Measurements from ENCODE around the gene DBN1. TPM values are rescaled to one million over a fixed set of nuclear protein-coding genes. Genes with fewer than 3 reads are reported as not detected.

The DBN1 gene
- total RNA-seq, 1 experiment from 2014 or later = 127 TPM

DNA sequence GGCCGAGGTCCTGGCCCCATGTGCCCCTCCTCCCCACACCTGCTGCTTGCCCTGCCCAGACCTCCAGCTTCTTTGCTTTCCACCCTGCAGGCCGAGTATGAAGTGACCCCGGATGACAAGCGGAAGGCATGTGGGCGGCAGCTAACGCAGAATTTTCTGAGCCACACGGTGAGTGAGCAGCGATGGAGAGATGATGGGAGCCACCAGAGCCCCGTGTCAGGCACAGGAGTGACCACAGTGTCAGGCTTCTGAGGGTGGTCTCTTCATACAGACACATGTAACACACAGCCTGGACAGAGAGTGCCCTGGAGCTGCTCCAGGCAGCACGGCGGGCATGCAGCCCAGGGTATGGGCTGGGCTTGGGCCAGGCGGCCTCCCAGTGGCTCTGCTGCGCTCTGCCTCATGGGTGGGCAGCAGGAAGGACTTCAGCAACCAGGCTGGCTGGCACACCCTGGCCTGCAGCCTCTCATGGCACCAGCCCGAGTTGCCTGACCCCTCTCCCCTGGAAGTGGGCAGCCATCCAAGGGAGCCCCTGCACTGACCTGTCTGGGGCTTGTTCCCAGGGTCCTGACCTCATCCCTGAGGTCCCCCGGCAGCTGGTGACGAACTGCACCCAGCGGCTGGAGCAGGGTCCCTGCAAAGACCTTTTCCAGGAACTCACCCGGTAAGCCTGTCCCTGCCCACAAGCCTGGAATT, 41.1 kb downstream of the DBN1 start:
- Histone ChIP-seq H3K27ac (ENCODE audit: low read length) (no peak overlapping the region), H3K4me2 (ENCODE audit: low read length) (no peak overlapping the region), H3K4me3 (ENCODE audit: low read length) (no peak overlapping the region), H3K9me3 (ENCODE audit: low read length) (no peaks in the 10 kb centered on the region), H3K9me2 (replicated peaks; ENCODE audit: low read length) (no peaks in the 10 kb centered on the region), H2AFZ (ENCODE audit: low read length) (no peak overlapping the region), H3F3A (ENCODE audit: low read length, unreplicated experiment) (no peaks in the 10 kb centered on the region), H3K27me3 (ENCODE audit: low read length) (no peaks in the 10 kb centered on the region), H4K20me1 (ENCODE audit: low read length) (0 out of 2 replicates have a peak, but pooled peaks cover 5% of the 10 kb centered on the region), H3K4me1 (ENCODE audit: insufficient read depth, low read length) (peaks cover 8% of the 10 kb centered on the region), H3K79me2 (ENCODE audit: low read length) (peaks cover 25% of the 10 kb centered on the region), H3K9ac (ENCODE audit: low read length) (no peak overlapping the region), H3K36me3 (ENCODE audit: low read depth, low read length) (peaks cover 11% of the 10 kb centered on the region; the same call in 1 of the 2 replicates)
- intact Hi-C loops (cut with micrococcal nuclease) = no loop called here
- no peak for ATAC-seq
- CTCF ChIA-PET = no interaction called here
- no peak for TF ChIP-seq EZH2phosphoT487 (IDR thresholded peaks at IDR 0.05; ENCODE audit: borderline replicate concordance, low read length)
- TF ChIP-seq, protein P1, sequence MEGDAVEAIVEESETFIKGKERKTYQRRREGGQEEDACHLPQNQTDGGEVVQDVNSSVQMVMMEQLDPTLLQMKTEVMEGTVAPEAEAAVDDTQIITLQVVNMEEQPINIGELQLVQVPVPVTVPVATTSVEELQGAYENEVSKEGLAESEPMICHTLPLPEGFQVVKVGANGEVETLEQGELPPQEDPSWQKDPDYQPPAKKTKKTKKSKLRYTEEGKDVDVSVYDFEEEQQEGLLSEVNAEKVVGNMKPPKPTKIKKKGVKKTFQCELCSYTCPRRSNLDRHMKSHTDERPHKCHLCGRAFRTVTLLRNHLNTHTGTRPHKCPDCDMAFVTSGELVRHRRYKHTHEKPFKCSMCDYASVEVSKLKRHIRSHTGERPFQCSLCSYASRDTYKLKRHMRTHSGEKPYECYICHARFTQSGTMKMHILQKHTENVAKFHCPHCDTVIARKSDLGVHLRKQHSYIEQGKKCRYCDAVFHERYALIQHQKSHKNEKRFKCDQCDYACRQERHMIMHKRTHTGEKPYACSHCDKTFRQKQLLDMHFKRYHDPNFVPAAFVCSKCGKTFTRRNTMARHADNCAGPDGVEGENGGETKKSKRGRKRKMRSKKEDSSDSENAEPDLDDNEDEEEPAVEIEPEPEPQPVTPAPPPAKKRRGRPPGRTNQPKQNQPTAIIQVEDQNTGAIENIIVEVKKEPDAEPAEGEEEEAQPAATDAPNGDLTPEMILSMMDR (conservative IDR thresholded peaks at IDR 0.05; ENCODE audit: low read depth, low read length) = no peak
- no peak for TF ChIP-seq EZH2 (IDR thresholded peaks at IDR 0.05; ENCODE audit: low read length, unreplicated experiment)
- no TSS peak for BruUV-seq (replicated peaks)
- no peak for DNase-seq
- POLR2A ChIA-PET (ENCODE audit: unreplicated experiment) = interaction anchor here (0.6 kb wide), 1 partner anchor 895 kb away, joined by 3 read pairs; the partner anchor contains the start of gene RNF44

DNA sequence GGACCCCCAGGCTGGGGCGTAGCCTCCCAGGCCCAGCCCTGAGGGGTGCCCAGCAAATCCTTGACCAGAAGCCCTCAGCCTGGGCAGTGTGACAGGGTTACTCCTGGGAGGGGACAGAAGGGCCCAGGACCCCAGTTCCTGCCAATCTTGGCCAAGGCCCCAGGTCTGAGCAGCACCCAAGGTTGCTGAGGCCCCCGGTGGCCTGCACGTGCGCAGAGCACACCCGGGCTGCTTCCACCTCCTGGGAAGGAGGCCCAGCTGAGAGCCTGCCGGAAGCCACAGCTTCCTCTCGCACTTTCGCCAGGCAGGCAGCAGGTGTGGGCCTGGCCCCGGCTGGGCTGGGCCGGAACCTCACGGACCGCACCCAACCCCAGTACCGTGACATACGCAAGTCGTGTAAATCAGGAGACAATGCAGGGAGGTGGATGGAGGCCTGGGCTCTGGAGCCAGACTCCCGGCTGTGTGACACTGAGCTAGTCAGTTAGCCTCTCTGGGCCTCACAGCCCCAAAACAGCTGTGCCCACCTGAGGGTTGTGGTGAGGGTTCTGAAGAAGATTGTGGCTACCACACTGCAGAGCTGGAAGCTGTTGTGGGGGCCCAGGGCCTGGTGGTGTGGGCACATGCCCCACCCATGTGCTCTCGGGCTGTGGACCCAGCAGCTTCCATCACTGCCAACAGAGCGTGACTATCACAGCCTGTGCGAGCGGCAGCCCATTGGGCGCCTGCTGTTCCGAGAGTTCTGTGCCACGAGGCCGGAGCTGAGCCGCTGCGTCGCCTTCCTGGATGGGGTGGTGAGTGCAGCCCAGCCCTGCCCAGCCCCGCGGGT, 41.9 kb downstream of the DBN1 start:
- H3K9me3 ChIP-seq (ENCODE audit: low read length) = no peaks in the 10 kb centered on the region
- ATAC-seq = no peak
- no peaks in the 10 kb centered on the region for H3F3A ChIP-seq (ENCODE audit: low read length, unreplicated experiment)
- H3K4me3 ChIP-seq (ENCODE audit: low read length) = no peak overlapping the region
- no peak for DNase-seq
- intact Hi-C loops (cut with micrococcal nuclease) = no loop called here
- peaks cover 31% of the 10 kb centered on the region for H3K79me2 ChIP-seq (ENCODE audit: low read length)
- TF ChIP-seq EZH2 (IDR thresholded peaks at IDR 0.05; ENCODE audit: low read length, unreplicated experiment) (no peak), EZH2phosphoT487 (IDR thresholded peaks at IDR 0.05; ENCODE audit: borderline replicate concordance, low read length) (no peak)
- TF ChIP-seq, protein P1 (conservative IDR thresholded peaks at IDR 0.05; ENCODE audit: low read depth, low read length) = no peak
- no peak overlapping the region for H2AFZ ChIP-seq (ENCODE audit: low read length)
- peaks cover 12% of the 10 kb centered on the region for H3K4me1 ChIP-seq (ENCODE audit: insufficient read depth, low read length)
- H4K20me1 ChIP-seq (ENCODE audit: low read length) = 0 out of 2 replicates have a peak, but pooled peaks cover 5% of the 10 kb centered on the region
- no peak overlapping the region for H3K9ac ChIP-seq (ENCODE audit: low read length)
- no peaks in the 10 kb centered on the region for H3K27me3 ChIP-seq (ENCODE audit: low read length)
- no TSS peak for BruUV-seq (replicated peaks)
- no peak overlapping the region for H3K4me2 ChIP-seq (ENCODE audit: low read length)
- ChIA-PET POLR2A (ENCODE audit: unreplicated experiment) (interaction anchor here (0.6 kb wide), 1 partner anchor 894 kb away, joined by 3 read pairs; the partner anchor contains the start of gene RNF44), CTCF (no interaction called here)
- peaks cover 9% of the 10 kb centered on the region; the same call in 1 of the 2 replicates for H3K36me3 ChIP-seq (ENCODE audit: low read depth, low read length)
- H3K27ac ChIP-seq (ENCODE audit: low read length) = no peak overlapping the region
- H3K9me2 ChIP-seq (replicated peaks; ENCODE audit: low read length) = no peaks in the 10 kb centered on the region

All from PC-3 (cell line).